Measurements from ENCODE around the gene PRKACB.

PRKACB gene

DNA sequence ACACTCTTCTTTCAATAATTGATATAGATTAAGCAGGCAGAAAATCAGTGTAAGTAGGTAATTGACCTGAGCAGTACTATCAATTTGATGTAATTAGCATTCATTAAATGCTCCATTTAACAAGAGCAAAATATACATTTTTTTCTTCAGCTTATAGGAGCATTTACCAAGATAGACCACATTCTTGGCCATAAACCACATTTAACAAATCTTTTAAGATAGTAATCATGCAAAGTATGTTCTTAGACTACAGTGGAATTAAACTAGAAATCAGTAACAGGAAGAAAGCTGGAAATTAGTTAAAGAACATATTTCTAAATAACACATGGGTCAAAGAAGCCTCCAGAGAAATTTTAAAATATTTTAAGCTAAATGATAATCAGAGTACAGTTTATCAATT, 8.7 kb upstream of the PRKACB start:
- Mint-ChIP-seq H3K36me3 (ENCODE audit: low read depth) (peaks cover 2% of the 10 kb centered on the region), H3K27me3 (ENCODE audit: low read depth) (no peaks in the 10 kb centered on the region), H3K4me3 (no peak overlapping the region), H3K4me1 (ENCODE audit: low read depth) (peaks cover 2% of the 10 kb centered on the region), H3K27ac (no peak overlapping the region), H3K9me3 (peaks cover 5% of the 10 kb centered on the region)

DNA sequence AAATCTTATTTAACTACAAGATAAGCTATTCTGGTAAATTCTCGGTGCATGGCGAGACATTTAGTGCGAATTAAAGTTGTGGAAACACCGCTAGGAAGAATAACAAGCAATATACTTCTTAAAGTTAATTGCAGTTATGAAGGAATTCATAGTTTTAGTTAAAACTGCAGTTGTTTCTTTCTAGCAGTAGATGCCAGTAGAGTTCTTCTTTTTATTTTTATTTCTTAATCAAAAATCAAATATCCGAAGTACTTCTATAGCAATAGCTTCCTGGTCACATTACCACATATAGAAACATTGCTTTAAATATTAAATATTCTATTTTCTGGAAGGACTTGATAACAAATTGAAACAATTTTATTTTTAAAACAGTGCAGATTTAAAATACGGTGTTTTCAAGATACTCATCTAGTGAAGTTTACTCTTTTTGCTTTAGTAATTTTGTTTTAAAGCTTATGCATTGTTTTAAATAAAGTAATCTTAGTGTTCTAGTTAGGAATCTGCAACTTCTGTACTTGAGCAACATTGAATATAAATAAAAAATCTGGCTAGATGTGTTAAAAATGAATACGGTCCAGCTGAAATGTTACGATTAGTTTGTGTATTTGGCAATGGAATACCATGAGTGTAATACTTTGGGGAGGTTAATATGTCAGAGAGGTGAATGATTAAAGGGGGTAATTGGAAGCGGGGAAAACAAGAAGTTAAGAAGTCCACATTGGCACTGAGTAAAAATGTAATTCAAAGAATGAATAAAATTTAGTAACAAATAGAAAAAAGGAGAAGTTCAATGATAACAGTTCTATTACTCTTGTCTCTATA, 2.7 kb upstream of the PRKACB start:
- H3K27me3 Mint-ChIP-seq (ENCODE audit: low read depth): no peaks in the 10 kb centered on the region
- peaks cover 15% of the 10 kb centered on the region for H3K4me1 Mint-ChIP-seq (ENCODE audit: low read depth)
- H3K27ac Mint-ChIP-seq: no peak overlapping the region
- peaks cover 6% of the 10 kb centered on the region for H3K36me3 Mint-ChIP-seq (ENCODE audit: low read depth)
- peaks cover 5% of the 10 kb centered on the region for H3K9me3 Mint-ChIP-seq
- no peak overlapping the region for H3K4me3 Mint-ChIP-seq

DNA sequence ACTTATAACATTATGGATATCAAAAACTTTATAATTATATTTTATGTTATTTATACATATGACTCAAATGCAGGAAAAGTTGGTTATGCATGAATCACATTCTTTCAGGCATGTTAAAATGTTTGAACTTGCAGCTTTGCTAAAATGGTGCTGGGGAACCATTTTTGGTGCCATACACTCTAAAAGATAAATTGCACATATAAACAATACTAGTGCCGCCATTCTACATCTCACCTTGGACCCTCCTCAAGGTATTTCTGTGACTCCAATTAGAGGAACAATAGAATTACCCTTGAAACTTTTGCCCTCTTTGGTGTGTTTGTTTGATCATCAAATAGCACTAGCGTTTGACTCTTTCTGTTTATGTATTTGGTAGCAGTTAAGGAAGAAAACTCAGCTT, 997 bp downstream of the PRKACB start:
- Mint-ChIP-seq H3K27me3 (ENCODE audit: low read depth) (no peaks in the 10 kb centered on the region), H3K36me3 (ENCODE audit: low read depth) (peaks cover 4% of the 10 kb centered on the region)

DNA sequence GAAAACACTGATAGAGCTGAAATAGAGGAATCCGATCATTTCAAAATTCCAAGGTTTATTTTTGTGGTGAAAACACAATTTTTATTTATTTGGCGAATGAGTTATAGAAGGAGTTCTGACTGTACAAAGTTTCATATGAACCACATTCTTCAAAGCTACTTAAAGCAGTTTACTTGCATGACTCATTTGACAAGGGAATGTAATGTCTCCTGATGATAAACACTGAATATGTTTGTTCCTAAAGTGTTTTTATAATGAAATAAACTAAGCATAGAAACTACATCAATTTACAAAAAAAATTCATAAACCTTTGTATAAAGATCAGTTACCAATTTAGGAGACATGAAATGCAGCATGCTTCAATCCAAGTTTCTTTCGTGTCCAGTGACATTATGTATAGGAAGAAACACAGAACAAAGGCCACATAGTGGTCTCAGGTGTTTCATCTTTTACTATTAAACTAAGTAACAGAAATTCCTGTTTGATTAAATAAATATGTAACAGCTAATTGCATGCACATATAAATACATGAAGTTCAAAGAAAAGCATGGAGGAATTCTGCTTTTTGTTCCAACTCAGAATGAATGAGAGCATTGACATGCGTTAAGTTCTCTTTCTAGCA, 2.5 kb downstream of the PRKACB start:
- H3K4me3 Mint-ChIP-seq: peak overlapping the region; percentile 86
- peaks cover 34% of the 10 kb centered on the region for H3K4me1 Mint-ChIP-seq (ENCODE audit: low read depth)
- peaks cover 10% of the 10 kb centered on the region for H3K36me3 Mint-ChIP-seq (ENCODE audit: low read depth)
- peak overlapping the region; percentile 81 for H3K27ac Mint-ChIP-seq
- no peaks in the 10 kb centered on the region for H3K9me3 Mint-ChIP-seq
- H3K27me3 Mint-ChIP-seq (ENCODE audit: low read depth): no peaks in the 10 kb centered on the region

More for the DNA sequence above, 997 bp downstream of the PRKACB start:
- peaks cover 29% of the 10 kb centered on the region for H3K4me1 Mint-ChIP-seq (ENCODE audit: low read depth)
- peak overlapping the region; percentile 97 for H3K27ac Mint-ChIP-seq
- H3K9me3 Mint-ChIP-seq: no peaks in the 10 kb centered on the region
- peak overlapping the region; percentile 95 for H3K4me3 Mint-ChIP-seq

DNA sequence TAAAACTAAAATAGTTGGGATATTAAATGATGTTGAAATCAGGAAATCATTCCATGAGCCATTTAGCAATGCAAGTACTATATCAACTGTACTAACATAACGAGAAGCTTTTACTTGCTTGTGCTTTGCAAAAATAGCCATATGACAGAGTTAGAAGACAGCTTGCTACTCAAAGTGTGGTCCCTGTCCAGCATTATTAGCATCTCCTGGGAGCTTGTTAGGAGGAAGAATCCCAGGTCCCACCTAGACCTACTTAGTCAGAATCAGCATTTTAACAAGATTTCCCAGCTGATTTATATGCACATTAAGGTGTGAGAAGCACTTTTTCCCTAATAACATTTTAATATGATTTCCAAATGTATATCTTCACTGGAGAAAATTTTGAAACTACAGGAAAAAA, 4.7 kb downstream of the PRKACB start:
- Mint-ChIP-seq H3K27ac (no peak overlapping the region), H3K4me3 (no peak overlapping the region), H3K9me3 (no peaks in the 10 kb centered on the region), H3K4me1 (ENCODE audit: low read depth) (peaks cover 41% of the 10 kb centered on the region), H3K27me3 (ENCODE audit: low read depth) (no peaks in the 10 kb centered on the region), H3K36me3 (ENCODE audit: low read depth) (peaks cover 23% of the 10 kb centered on the region)

DNA sequence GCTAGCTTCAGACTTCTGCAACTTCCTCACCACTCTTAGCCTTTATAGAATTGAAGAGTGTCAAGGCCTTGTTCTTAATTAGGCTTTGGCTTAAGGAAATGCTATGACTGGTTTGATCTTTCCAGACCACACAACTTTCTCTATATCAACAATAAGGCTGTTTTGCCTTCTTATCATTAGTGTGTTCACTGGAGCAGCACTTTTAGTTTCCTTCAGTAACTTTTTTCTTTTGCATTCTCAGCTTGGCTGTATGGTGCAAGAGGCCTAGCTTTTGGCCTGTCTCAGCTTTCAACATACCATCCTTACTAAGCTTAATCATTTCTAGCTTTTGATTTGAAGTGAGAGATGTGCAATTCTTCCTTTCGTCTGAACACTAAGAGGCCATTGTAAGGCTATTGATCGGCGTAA, 8.6 kb downstream of the PRKACB start:
- peaks cover 44% of the 10 kb centered on the region for H3K4me1 Mint-ChIP-seq (ENCODE audit: low read depth)
- peak overlapping the region; percentile 38 for H3K27ac Mint-ChIP-seq
- H3K36me3 Mint-ChIP-seq (ENCODE audit: low read depth): peaks cover 32% of the 10 kb centered on the region
- no peak overlapping the region for H3K4me3 Mint-ChIP-seq
- H3K9me3 Mint-ChIP-seq: no peaks in the 10 kb centered on the region
- H3K27me3 Mint-ChIP-seq (ENCODE audit: low read depth): no peaks in the 10 kb centered on the region

DNA sequence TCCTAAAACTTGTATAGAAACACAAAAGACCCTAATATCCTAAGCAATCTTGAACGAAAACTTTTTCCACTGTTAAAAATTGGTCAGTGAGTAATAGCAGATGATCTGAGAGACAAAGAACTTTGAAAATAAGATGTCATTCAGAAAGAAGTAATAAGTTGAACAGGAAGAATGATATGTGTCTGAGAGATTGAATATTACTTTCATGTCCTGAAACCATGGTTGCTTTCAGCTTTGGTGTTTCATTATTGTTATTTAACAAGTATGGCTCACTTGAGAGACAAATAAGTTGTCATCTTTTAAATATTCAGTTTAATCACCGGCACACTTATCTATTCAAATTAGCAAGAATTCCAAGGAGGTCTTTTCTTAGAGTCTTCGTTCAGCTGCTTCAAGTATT, 11.4 kb downstream of the PRKACB start:
- H3K4me3 Mint-ChIP-seq: no peak overlapping the region
- no peaks in the 10 kb centered on the region for H3K27me3 Mint-ChIP-seq (ENCODE audit: low read depth)
- H3K36me3 Mint-ChIP-seq (ENCODE audit: low read depth): peaks cover 34% of the 10 kb centered on the region
- no peaks in the 10 kb centered on the region for H3K9me3 Mint-ChIP-seq
- peak overlapping the region; percentile 36 for H3K27ac Mint-ChIP-seq
- H3K4me1 Mint-ChIP-seq (ENCODE audit: low read depth): peaks cover 42% of the 10 kb centered on the region

DNA sequence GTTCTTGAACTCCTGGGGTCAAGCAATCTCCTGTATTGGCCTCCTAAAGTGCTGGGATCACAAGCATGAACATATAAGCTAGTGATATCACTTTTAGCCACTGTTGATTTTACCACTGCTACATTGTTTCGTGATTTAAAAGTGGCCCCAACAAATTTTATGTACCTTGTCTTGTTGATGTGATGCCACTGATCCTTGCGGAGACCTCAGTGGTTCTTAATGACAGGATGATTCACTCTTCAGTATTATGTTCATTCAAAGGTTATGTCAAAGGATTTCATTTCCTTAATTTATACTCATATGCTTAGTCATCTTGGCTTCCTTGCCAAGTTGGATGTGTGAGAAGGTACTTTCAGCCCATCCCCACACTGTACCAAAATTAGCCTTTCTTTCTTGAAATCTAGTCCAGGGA, 12.1 kb downstream of the PRKACB start:
- no peaks in the 10 kb centered on the region for H3K27me3 Mint-ChIP-seq (ENCODE audit: low read depth)
- no peaks in the 10 kb centered on the region for H3K9me3 Mint-ChIP-seq
- no peak overlapping the region for H3K4me3 Mint-ChIP-seq
- H3K36me3 Mint-ChIP-seq (ENCODE audit: low read depth): peaks cover 30% of the 10 kb centered on the region
- no peak overlapping the region for H3K27ac Mint-ChIP-seq
- peaks cover 38% of the 10 kb centered on the region for H3K4me1 Mint-ChIP-seq (ENCODE audit: low read depth)

DNA sequence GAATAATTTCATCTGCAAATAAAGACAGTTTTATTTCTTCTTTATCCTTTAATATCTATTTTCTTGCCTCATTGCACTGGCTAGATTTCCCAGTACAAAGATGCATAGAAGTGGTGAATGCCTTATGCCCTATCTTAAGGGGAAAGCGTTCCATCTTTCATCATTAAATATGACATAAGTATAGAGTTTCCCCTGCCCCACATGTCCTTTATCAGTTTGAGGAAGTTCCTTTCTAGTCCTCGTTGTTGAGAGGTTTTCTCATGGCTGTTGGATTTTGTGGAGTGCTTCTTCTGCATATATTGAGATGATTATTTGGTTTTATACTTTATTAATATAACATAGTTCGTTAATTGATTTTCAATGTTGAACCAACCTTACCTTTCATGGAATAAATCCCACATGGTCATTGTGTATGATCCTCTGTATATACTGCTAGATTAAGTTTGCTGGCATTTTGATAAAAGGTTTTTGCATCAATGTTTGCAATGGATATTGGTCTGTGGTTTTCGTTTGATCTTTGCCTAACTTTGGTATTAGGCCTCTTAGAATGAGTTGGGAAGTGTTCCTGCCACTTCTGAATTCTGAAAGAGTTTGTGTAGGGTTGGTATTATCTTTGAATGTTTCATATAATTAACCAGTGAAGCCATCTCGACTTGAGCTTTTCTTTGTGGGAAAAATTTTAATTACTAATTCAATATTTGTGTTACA, 15.6 kb downstream of the PRKACB start:
- Mint-ChIP-seq H3K36me3 (ENCODE audit: low read depth) (peaks cover 15% of the 10 kb centered on the region), H3K27me3 (ENCODE audit: low read depth) (no peaks in the 10 kb centered on the region), H3K9me3 (no peaks in the 10 kb centered on the region), H3K4me1 (ENCODE audit: low read depth) (peaks cover 37% of the 10 kb centered on the region), H3K4me3 (no peak overlapping the region), H3K27ac (no peak overlapping the region)

DNA sequence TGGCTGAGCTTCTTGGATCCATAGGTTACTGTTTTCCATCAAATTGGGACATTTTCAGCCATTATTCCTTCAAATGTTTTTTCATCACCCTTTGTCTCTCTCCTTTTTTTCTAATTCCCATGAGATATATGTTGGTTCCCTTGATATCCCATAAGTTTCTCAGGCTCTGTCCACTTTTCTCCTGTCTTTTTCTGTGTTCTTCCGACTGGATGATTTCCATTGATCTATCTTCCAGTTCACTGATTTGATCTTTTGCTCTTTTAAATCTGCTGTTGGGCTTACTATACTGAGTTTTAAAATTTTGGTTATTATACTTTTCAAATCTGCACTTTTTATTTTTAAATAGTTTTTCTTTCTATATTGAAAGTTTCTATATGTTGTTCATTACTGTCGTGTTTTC, 18.2 kb downstream of the PRKACB start:
- H3K4me3 Mint-ChIP-seq: no peak overlapping the region
- no peaks in the 10 kb centered on the region for H3K27me3 Mint-ChIP-seq (ENCODE audit: low read depth)
- H3K27ac Mint-ChIP-seq: no peak overlapping the region
- peaks cover 31% of the 10 kb centered on the region for H3K4me1 Mint-ChIP-seq (ENCODE audit: low read depth)
- no peaks in the 10 kb centered on the region for H3K9me3 Mint-ChIP-seq
- peaks cover 10% of the 10 kb centered on the region for H3K36me3 Mint-ChIP-seq (ENCODE audit: low read depth)

DNA sequence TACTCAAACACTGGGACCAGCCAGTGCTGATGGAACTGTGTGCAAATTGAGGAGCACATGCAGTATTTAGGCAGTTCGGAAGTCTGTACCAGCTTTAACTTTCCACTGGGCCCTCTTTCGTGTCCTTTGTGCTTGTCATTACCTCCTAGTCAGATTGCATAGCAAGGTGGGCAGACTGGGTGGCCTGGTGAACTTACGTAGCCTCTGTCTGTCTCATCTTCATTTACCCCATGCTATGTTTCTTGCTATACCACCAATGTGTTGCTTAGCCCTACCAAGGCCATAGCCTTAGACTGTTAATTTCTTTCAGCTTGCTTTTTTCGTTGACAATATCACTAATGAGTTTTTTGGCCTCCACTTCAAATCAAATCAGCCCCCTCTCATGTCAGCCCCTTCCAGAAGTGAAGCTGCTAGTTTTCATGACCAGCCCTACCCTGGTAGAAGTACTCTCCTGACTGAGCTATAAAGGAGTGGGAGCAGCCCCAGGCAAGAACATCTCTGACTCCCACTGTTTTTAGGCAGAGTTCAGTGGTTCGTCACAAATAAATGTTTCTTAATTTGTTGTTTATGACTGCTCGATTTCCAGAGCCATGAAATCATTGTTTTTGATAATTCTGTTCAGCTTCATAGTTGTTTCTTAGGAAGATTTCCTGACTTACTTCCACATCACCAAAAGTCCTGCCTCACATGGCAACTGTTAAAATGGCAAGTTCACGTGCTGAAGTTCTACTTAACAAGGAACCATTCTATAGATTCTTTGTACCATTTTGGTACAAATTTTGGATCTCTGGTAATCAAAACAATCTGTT, 19.3 kb downstream of the PRKACB start:
- H3K36me3 Mint-ChIP-seq (ENCODE audit: low read depth): peaks cover 7% of the 10 kb centered on the region
- H3K27ac Mint-ChIP-seq: no peak overlapping the region
- H3K9me3 Mint-ChIP-seq: no peaks in the 10 kb centered on the region
- H3K4me1 Mint-ChIP-seq (ENCODE audit: low read depth): peaks cover 37% of the 10 kb centered on the region
- no peaks in the 10 kb centered on the region for H3K27me3 Mint-ChIP-seq (ENCODE audit: low read depth)
- no peak overlapping the region for H3K4me3 Mint-ChIP-seq

DNA sequence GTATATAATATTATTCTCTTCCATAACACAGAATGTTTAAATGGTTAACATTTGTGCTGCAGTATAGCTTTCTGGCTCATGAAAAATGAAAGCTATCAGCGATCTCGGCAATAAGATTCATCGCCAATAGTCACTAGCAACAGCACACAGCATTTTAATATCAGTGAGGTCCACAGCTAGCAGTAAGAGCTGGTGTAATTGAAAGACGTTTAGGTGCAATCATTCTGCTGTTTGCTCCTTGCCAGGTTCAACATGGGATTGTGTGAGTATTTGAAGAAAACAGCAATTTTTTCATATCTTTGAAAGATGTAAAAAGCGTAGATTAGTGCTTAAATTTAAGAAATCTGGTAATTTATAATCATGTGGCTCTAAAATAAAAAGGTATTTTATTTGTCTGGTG, 20.1 kb downstream of the PRKACB start:
- no peaks in the 10 kb centered on the region for H3K9me3 Mint-ChIP-seq
- H3K4me1 Mint-ChIP-seq (ENCODE audit: low read depth): peaks cover 42% of the 10 kb centered on the region
- peaks cover 7% of the 10 kb centered on the region for H3K36me3 Mint-ChIP-seq (ENCODE audit: low read depth)
- no peaks in the 10 kb centered on the region for H3K27me3 Mint-ChIP-seq (ENCODE audit: low read depth)
- no peak overlapping the region for H3K4me3 Mint-ChIP-seq
- H3K27ac Mint-ChIP-seq: no peak overlapping the region

DNA sequence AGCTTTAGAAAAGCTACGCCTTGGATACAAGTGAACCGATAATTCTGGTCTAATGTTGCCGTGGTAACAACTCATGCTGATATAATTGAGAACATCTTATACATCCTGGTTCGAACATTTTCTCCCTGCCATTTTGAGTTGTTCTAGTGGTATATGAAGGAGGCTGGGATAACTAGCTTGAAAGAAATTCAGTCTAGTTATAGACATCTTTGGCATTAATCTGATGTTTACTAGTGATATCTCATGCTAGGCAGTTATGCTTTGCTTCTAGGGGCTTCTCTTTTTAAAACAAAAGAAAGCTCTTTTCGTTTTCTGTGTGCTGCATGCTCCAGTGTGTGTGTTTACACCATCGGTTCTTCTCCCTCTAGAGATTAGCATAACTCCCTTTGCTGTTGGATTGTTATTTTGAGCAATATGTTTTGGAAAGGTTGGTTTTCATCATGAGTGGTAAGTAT, 20.5 kb downstream of the PRKACB start:
- H3K4me1 Mint-ChIP-seq (ENCODE audit: low read depth): peaks cover 45% of the 10 kb centered on the region
- peaks cover 10% of the 10 kb centered on the region for H3K36me3 Mint-ChIP-seq (ENCODE audit: low read depth)
- no peaks in the 10 kb centered on the region for H3K27me3 Mint-ChIP-seq (ENCODE audit: low read depth)
- no peaks in the 10 kb centered on the region for H3K9me3 Mint-ChIP-seq
- peak overlapping the region; percentile 26 for H3K4me3 Mint-ChIP-seq
- no peak overlapping the region for H3K27ac Mint-ChIP-seq

DNA sequence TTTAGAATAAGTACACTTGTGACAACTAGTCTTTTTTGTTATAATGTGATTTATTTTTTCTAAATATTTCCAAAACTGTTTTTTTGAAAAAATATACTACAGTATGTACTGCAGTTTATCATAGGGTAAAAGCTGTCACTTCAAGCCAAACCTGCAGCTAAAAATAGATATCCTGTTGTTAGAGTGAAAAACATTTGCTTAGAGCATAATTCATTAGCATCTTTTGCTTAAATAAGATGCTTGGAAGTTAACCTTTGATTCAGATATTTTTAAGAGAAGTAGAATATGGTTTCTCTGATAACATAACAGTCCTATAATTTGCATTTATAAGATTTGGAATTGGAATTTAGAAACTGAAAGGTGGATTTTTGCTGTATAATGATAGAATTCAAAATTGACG, 21.5 kb downstream of the PRKACB start:
- no peaks in the 10 kb centered on the region for H3K9me3 Mint-ChIP-seq
- H3K4me1 Mint-ChIP-seq (ENCODE audit: low read depth): peaks cover 45% of the 10 kb centered on the region
- H3K4me3 Mint-ChIP-seq: peak overlapping the region; percentile 11
- peak overlapping the region; percentile 58 for H3K27ac Mint-ChIP-seq
- H3K36me3 Mint-ChIP-seq (ENCODE audit: low read depth): peaks cover 10% of the 10 kb centered on the region
- no peaks in the 10 kb centered on the region for H3K27me3 Mint-ChIP-seq (ENCODE audit: low read depth)

All from T-helper 1 cell treated with Interleukin-12 subunit alpha and Interleukin-12 subunit beta and Interleukin-4 antibody, amounts not matched to agents 30 μg/mL and 1 μg/mL, for 36 hours (primary cell).